ACHN (cell line): ENCODE results near the gene RAPSN.

Source experiments
- DNase-seq: peaks from one replicate; pipeline ENCODE4 v3.0.0-alpha.2; 2015
- in situ Hi-C: cut with HindIII; loops from 2 replicates; pipeline ENCODE4 v1.10.0; 2017; ENCODE audit warnings: low sequenced_read_pairs, low pct_ligation_motif_present, low pct_unique_long_range_greater_than_20kb

Gene RAPSN

GRCh38 chr11:47396049-47396320, 53.0 kb downstream of the RAPSN start:
- in situ Hi-C loops: no loop called here
- DNase-seq: no peak

DNA sequence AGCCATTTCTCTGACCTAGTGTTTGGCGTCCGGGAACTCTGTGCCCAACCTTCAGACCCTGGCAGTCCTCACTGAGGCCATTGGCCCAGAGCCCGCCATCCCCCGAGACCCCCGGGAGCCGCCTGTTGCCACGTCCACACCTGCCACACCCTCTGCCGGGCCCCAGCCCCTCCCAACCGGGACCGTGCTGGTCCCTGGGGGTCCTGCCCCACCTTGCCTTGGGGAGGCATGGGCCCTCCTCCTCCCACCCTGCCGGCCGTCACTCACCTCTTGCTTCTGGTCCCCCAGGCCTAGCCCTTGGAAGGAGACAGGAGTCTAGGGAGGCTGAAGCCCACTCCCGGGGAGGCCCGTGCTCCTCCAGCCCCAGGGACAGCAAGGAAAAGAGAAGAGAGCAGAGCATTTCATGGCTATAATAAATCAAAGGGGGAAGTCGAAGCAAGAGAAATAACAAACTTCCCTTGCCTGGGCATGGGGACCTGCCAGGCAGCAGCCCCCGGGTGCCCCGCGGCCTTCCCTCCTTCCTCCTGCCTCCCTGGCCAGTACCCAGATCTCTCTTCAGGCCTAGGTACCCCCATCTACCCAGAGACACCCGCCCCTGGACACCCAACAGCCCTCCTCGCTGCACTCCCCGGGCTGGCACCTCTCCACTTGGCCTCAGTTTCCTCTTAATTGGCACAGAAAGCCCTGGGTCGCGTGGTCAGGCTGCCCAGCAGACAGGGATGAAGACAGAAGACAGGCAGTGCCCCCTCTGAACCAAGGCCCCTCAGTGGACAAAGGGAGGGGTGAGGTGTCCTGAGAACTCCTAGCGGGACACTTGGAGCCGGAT, 53.5 kb downstream of the RAPSN start:
- no peak for DNase-seq
- in situ Hi-C loops: no loop called here

- DNase-seq: no peak
- in situ Hi-C loops: no loop called here
These were observed 54.4 kb downstream of the RAPSN start for GRCh38 chr11:47394322-47395222.

- in situ Hi-C loops: no loop called here
- DNase-seq: no peak
These were observed 55.0 kb downstream of the RAPSN start for GRCh38 chr11:47394050-47394321.

DNA sequence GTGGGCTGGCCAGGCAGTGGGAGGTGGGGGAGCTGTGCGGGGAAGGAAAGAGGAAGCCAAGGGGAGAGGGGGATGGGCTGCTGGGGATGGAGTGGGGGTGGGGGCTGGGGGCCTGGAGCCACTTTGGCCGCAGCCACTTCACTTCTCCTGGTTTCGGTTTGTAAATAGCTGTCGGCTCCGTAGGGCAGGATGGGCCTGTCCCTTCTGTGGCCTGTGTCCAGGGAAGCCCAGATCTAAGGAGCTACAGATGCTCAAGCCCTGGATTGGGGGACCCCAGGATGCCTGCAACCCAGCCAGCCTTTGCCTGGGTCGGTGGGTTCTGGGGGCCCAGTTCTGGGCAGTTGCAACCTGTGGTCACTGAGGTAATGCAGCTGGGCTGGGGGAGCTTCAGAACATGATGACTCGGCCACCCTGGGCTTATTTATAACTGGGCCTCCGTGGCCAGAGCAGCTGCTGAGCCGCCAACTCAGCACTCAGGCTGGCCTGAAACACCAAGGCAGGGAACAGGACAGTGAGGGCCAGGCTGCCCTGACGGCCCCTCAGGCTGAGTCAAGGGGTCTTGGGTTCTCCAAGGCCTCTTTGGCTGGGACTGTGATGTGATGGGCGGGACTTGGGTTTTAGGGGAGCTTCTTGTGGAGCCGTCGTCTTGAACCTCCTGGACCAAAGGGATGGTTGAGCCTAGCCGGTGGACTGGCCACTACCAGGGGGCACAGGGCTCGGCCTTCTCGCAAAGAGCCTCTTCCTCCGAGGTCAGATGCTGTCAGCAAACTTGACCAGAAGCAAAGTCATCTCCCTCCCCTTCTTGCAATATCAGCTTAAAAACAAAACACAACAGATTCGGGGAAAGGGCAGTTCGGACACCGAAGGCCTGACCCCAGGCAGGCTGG, 55.5 kb downstream of the RAPSN start:
- peak; percentile 31 for DNase-seq
- in situ Hi-C loops: no loop called here

DNA sequence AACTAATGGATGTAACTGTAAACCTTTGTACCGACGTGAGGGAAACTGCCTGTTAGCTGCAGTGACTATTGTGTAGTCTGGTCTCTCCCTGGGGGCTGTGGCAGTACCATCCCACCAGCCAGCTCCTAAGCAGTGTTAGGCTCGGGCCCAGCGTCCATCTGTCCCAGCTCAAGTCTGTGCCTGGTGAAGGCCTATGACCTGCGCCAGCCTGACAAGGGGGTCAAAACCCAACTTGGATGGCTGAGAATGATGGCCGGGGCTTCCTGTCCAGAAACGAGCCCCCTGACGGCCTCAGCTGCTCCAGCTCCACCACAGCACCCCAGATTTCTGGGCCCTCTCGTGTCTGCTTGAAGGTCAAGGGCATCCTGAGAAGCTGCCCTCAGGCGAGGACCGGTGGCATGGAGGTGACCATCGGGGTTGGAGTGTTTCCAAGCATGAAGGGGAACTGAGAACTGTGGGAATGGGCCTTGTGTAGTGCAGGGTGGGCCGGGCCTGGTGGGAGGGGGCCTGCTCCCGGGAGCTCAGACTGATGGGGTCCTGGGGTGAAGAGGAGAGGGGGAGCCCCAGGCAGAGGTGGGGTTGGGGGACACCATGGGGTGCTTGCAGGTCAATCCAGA, 56.3 kb downstream of the RAPSN start:
- in situ Hi-C loops: no loop called here
- no peak for DNase-seq

GRCh38 chr11:47391711-47392432, 57.1 kb downstream of the RAPSN start:
- DNase-seq: no peak
- in situ Hi-C loops: no loop called here

- DNase-seq: no peak
- in situ Hi-C loops: no loop called here
These were observed 57.8 kb downstream of the RAPSN start for GRCh38 chr11:47391077-47391583.

GRCh38 chr11:47390422-47390760, 58.5 kb downstream of the RAPSN start:
- DNase-seq: no peak
- in situ Hi-C loops: no loop called here

- DNase-seq: no peak
- in situ Hi-C loops: no loop called here
These were observed 59.1 kb downstream of the RAPSN start for GRCh38 chr11:47389577-47390421.

DNA sequence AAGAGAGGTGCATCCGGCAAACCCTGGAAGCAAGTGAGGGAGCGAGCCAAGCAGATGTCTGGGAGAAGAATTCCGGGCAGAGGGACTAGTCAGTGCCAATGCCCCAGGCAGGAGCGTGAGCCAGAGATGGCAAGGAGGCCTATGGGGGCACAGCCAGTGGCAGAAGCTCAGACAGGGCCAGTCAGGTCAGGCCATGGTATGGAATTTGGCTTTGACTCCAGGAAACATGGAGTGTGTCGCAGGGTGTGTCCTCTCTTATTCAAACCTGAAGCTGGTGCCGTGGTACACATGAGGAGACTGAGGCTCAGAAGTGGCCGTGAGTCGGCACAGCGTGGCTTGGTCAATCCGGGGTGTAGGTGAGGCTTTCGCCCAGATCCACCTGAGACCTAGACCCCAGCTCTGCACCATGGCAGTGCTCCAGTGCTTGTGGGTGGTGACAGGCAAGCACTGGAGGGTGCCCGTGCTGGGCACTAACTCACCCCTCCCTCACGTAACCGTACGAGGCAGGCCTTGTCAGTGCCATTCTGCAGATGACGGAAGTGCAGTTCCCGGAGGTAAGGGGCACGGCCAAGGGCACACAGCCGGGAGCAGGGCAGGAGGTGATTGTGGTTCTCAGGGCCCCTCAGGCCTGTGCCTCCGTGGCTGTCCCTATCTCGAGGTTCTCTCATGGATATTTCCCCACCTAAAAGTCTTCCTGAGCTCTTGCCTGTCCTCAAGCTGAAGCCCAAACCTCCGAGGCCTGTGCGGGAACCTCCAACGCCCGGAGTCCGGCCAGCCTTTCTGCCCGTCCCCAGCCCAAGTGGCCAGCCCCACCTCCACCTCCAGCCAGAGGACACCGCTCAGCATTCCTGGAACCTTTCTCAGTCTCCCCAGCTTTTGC, 60.0 kb downstream of the RAPSN start:
- in situ Hi-C loops: no loop called here
- no peak for DNase-seq

DNA sequence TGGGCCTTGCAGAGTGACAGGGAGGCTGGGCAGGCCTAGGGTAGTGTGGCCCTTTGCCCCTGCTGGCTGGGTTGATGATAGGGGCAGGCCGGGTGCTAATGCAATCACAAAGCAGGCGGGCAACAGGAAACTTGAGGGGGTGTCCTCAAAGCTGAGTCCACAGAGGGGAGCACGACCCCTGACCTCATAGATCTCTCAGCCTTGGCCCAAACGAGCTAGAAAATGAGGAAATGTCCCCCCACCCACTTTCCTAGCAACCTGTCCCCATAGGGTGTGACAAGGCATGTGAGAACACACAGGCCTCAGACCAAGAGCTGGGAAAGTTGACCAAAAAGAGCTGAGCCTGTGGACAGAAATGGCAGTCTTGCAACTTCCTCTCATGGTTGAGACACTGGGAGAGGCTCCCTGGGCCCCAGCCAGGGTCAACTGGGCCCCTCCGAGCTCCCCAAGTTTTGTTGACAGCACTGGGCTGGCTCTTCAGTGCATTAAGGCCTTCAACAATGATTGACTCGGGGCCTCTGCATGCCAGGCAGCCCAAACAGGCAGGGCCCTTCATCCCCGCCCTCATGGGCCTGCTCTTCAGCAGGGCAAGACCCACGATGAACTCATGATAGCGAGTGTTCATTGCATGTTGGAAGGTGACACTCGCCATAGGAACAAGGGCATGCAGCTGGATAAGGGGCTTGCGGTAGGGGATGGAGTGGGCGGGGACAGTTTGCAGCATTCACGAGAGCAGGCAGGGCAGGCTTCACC, 60.8 kb downstream of the RAPSN start:
- in situ Hi-C loops: no loop called here
- DNase-seq: no peak
